ENCODE results near the gene KCNIP1.

- TF ChIP-seq CTCF (IDR thresholded peaks at IDR 0.05), result no peak
- TF ChIP-seq POLR2AphosphoS5 (IDR thresholded peaks at IDR 0.05), result no peak
These were observed 29.1 kb upstream of the KCNIP1 start for GRCh38 chr5:170474489-170475274.

Data from transverse colon (tissue), 4 donors.